Endothelial cell of umbilical vein (primary cell): ENCODE data around the gene OR2A25. TPM values are rescaled to one million over a fixed set of nuclear protein-coding genes. Genes with fewer than 3 reads are reported as not detected.

Experiments
- BruUV-seq: library from RNA; stranded (reverse); fragments of 400-500 nt; replicated peaks from 2 replicates; lab custom pipeline; 2021; lab: Mats Ljungman, UMichigan
- CTCF ChIA-PET: fragments of 300-600, 350-600 bp; sonication (Branson Sonifier 250); formaldehyde crosslinking; loops from one replicate; lab custom pipeline; 2021; ENCODE audit warnings: antibody characterized with exemption, inconsistent platforms; lab: Charles Lee
- POLR2A ChIA-PET: fragments of 300-600, 350-600 bp; sonication (Branson Sonifier 250); formaldehyde crosslinking; loops from one replicate; lab custom pipeline; 2021; ENCODE audit warnings: antibody characterized with exemption, inconsistent platforms; lab: Charles Lee
- DNase-seq: peaks from one replicate; pipeline ENCODE4 v3.0.0-alpha.2; 2011; ENCODE audit warnings: low read depth, low spot score
- FAIRE-seq: peaks from 2 replicates; lab custom pipeline; 2011; peaks lifted over from hg19 to GRCh38; lab: Jason Lieb, UNC
- H2AFZ ChIP-seq: 2 replicates; pipeline ENCODE4 v1.6.0; 2012; ENCODE audit warnings: low read depth, low read length, control low read depth, inconsistent platforms
- H3K27ac ChIP-seq: 2 replicates; pipeline ENCODE4 v1.5.1; 2011; ENCODE audit warnings: low read depth, mild to moderate bottlenecking, control low read depth, low read length, moderate library complexity; ENCODE audit not compliant: insufficient read depth
- H3K27me3 ChIP-seq, 2 experiments: 2 replicates each; pipeline versions ENCODE4 v1.6.0 to v1.6.1; 2011; ENCODE audit warnings: low read length in 2 of 2, mixed read lengths in 1 of 2; ENCODE audit not compliant: control insufficient read depth in 2 of 2, insufficient read depth in 2 of 2
- H3K36me3 ChIP-seq, 2 experiments: 2 replicates in 1 of 2; 3 replicates in 1 of 2; pipeline ENCODE4 v1.5.1; 2011; ENCODE audit warnings: low read length in 2 of 2, mild to moderate bottlenecking in 1 of 2, moderate library complexity in 1 of 2; ENCODE audit not compliant: control insufficient read depth in 2 of 2, insufficient read depth in 2 of 2; ENCODE audit errors: extremely low read depth in 1 of 2
- H3K4me1 ChIP-seq: 3 replicates; pipeline ENCODE4 v1.5.1; 2011; ENCODE audit warnings: mild to moderate bottlenecking, low read length; ENCODE audit not compliant: control insufficient read depth, insufficient read depth; ENCODE audit errors: extremely low read depth
- H3K4me2 ChIP-seq: 2 replicates; pipeline ENCODE4 v1.6.1; 2011; ENCODE audit warnings: low read length, control low read depth, mixed read lengths; ENCODE audit not compliant: insufficient read depth
- H3K4me3 ChIP-seq, 3 experiments: fragments of 200-600 bp in 1 of 3; sonication (generic), shearing (Covaris generic) in 1 of 3; replicated peaks in 1 of 3; 2 replicates each; pipeline ENCODE4 v1.5.1; 2011 to 2016; ENCODE audit warnings: control low read depth in 3 of 3, low read length in 3 of 3, mild to moderate bottlenecking in 2 of 3, inconsistent platforms in 1 of 3, low read depth in 1 of 3, moderate library complexity in 1 of 3; ENCODE audit not compliant: insufficient read depth in 1 of 3
- H3K79me2 ChIP-seq: 2 replicates; pipeline ENCODE4 v1.6.0; 2012; ENCODE audit warnings: low read length, inconsistent platforms; ENCODE audit not compliant: control insufficient read depth, insufficient read depth
- H3K9ac ChIP-seq: replicated peaks from 2 replicates; pipeline ENCODE3; 2011; ENCODE audit warnings: low read length, control low read depth; ENCODE audit not compliant: insufficient read depth; ENCODE audit errors: extremely low read depth
- H3K9me1 ChIP-seq: replicated peaks from 3 replicates; pipeline ENCODE4 v1.6.0; 2011; ENCODE audit warnings: mild to moderate bottlenecking, low read length; ENCODE audit not compliant: control insufficient read depth, insufficient read depth; ENCODE audit errors: extremely low read depth
- H3K9me3 ChIP-seq: replicated peaks from 2 replicates; pipeline ENCODE4 v1.5.1; 2012; ENCODE audit warnings: low read length, inconsistent platforms; ENCODE audit not compliant: control insufficient read depth, insufficient read depth
- H4K20me1 ChIP-seq: replicated peaks from 2 replicates; pipeline ENCODE3; 2011; ENCODE audit warnings: mild to moderate bottlenecking, low read length; ENCODE audit not compliant: control insufficient read depth, insufficient read depth; ENCODE audit errors: extremely low read depth
- EZH2 ChIP-seq: IDR thresholded peaks from 2 replicates; pipeline ENCODE4 v1.6.1; 2012; ENCODE audit warnings: borderline replicate concordance, low read depth, mild to moderate bottlenecking, moderate library complexity, low read length, inconsistent platforms; ENCODE audit not compliant: severe bottlenecking
- FOS ChIP-seq: IDR thresholded peaks from 2 replicates; pipeline ENCODE4 v1.6.1; 2011; ENCODE audit warnings: mild to moderate bottlenecking, low read length, moderate library complexity, borderline replicate concordance; ENCODE audit not compliant: insufficient read depth
- GATA2 ChIP-seq: IDR thresholded peaks from 2 replicates; pipeline ENCODE4 v1.7.0; 2011; ENCODE audit warnings: low read depth, mild to moderate bottlenecking, moderate library complexity, mixed read lengths, low read length; ENCODE audit not compliant: insufficient read length, insufficient read depth
- JUN ChIP-seq: IDR thresholded peaks from 2 replicates; pipeline ENCODE4 v1.6.1; 2011; ENCODE audit warnings: borderline replicate concordance, low read depth; ENCODE audit not compliant: insufficient read length, insufficient read depth
- MYC ChIP-seq: IDR thresholded peaks from one replicate; pipeline ENCODE4 v1.6.1; 2011; ENCODE audit warnings: mild to moderate bottlenecking, low read depth, low read length
- POLR2A ChIP-seq: IDR thresholded peaks from 2 replicates; pipeline ENCODE4 v1.6.1; 2012; ENCODE audit warnings: low read depth, mild to moderate bottlenecking, control low read depth, low read length
- POLR2AphosphoS5 ChIP-seq: IDR thresholded peaks from 2 replicates; pipeline ENCODE4 v1.6.1; 2012; ENCODE audit warnings: low read depth, mild to moderate bottlenecking, control low read depth, low read length, moderate library complexity; ENCODE audit not compliant: insufficient read depth
- dilution Hi-C: fragments of 300-500 bp; cut with MboI; formaldehyde crosslinking; loops from one replicate; pipeline ENCODE4 v1.15.0; 2019; ENCODE audit warnings: low sequenced_read_pairs; ENCODE audit not compliant: extremely low pct_ligation_motif_present
- intact Hi-C: fragments of 100-400 bp; cut with micrococcal nuclease; formaldehyde crosslinking; loops from one replicate; pipeline ENCODE4 v1.10.0; 2022
- polyA plus RNA-seq, 4 experiments: library from polyadenylated mRNA; depleted of rRNA in 3 of 4; stranded (reverse) in 3 of 4; unstranded in 1 of 4; fragments of >200 nt; gene quantifications; 2 replicates each; pipeline versions ENCODE4 v1.2.1 to v1.2.3, GENCODE V29; 2011 to 2012; ENCODE audit warnings: missing spikeins in 1 of 4
- total RNA-seq: library from RNA; stranded (reverse); gene quantifications from 2 replicates; pipeline ENCODE4 v1.2.3, GENCODE V29; 2021
- TF ChIP-seq, protein P1 (sequence below): IDR thresholded peaks from 2 replicates; pipeline ENCODE4 v1.6.1; 2011; ENCODE audit not compliant: insufficient read depth, insufficient read length
- TF ChIP-seq, protein P2 (sequence below), 2 donors: IDR thresholded peaks; 1 replicate in 1 of 2; 2 replicates in 1 of 2; pipeline ENCODE4 v1.5.1; 2011; ENCODE audit warnings: low read length in 2 of 2, mild to moderate bottlenecking in 2 of 2, moderate library complexity in 2 of 2, control low read depth in 1 of 2, inconsistent platforms in 1 of 2, low read depth in 1 of 2; ENCODE audit not compliant: insufficient read depth in 1 of 2; ENCODE audit errors: extremely low read depth in 1 of 2

The OR2A25 gene
- total and polyA plus RNA-seq, 2 donors (not counting 3 experiments of a cell fraction or from before 2014, with no cell fraction given), result not detected

DNA sequence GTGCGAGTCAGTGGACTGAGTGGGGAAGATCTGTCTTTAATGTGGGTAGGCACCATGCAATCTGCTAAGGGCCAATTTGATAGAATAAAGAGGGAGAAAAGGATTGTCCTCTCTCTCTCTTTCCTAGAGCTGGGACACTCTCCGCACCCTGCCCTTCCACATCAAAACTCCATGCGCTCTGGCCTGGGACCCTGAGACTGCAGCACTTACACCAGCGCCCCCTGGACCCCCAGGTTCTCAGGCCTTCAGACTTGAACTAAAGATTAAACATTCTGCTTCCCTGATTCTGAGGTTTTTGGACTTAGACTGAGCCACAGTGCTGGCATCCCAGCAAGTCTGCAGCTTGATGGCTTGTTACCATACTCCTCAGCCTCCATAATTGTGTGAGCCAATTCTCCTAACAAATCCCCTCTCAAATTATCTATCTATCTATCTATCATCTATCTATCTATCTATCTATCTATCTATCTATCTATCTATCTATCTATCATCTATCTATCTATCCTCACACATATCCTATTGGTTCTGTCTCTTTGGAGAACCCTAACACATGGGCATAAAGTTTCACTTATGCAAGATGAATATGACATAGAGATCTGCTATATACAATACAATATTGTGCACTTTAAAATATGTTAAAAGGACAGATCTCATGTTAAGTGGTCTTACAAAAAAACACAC lies 43.3 kb upstream of the OR2A25 start:
- BruUV-seq, result no TSS peak
- Histone ChIP-seq H3K4me3 (no peak overlapping the region), H3K4me2 (no peak overlapping the region), H3K9me1 (no peaks in the 10 kb centered on the region), H3K27ac (no peak overlapping the region), H3K9me3 (no peaks in the 10 kb centered on the region), H3K27me3 (no peaks in the 10 kb centered on the region), H3K9ac (no peak overlapping the region), H3K79me2 (no peaks in the 10 kb centered on the region), H3K36me3 (no peaks in the 10 kb centered on the region), H2AFZ (no peak overlapping the region), H4K20me1 (no peaks in the 10 kb centered on the region), H3K4me1 (no peaks in the 10 kb centered on the region)
- dilution Hi-C loops (no loop called here), intact Hi-C loops (loop anchor here (5.0 kb wide), 1 partner anchor 101 kb away; no protein-coding TSS in a partner anchor)
- DNase-seq, result no peak
- TF ChIP-seq FOS, result no peak
- no peak for TF ChIP-seq MYC
- no peak for TF ChIP-seq POLR2AphosphoS5
- TF ChIP-seq, protein P1, sequence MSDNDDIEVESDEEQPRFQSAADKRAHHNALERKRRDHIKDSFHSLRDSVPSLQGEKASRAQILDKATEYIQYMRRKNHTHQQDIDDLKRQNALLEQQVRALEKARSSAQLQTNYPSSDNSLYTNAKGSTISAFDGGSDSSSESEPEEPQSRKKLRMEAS, result no peak
- TF ChIP-seq EZH2, result no peak
- TF ChIP-seq, protein P2, sequence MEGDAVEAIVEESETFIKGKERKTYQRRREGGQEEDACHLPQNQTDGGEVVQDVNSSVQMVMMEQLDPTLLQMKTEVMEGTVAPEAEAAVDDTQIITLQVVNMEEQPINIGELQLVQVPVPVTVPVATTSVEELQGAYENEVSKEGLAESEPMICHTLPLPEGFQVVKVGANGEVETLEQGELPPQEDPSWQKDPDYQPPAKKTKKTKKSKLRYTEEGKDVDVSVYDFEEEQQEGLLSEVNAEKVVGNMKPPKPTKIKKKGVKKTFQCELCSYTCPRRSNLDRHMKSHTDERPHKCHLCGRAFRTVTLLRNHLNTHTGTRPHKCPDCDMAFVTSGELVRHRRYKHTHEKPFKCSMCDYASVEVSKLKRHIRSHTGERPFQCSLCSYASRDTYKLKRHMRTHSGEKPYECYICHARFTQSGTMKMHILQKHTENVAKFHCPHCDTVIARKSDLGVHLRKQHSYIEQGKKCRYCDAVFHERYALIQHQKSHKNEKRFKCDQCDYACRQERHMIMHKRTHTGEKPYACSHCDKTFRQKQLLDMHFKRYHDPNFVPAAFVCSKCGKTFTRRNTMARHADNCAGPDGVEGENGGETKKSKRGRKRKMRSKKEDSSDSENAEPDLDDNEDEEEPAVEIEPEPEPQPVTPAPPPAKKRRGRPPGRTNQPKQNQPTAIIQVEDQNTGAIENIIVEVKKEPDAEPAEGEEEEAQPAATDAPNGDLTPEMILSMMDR (IDR thresholded peaks at IDR 0.05; ENCODE audit: extremely low read depth in 1 of 2, insufficient read depth in 1 of 2, low read depth in 1 of 2, low read length in 2 of 2), result no peak
- no peak for TF ChIP-seq POLR2A
- TF ChIP-seq JUN, result no peak
- no peak for TF ChIP-seq GATA2
- POLR2A ChIA-PET, result no interaction called here
- no peak for FAIRE-seq
- CTCF ChIA-PET, result interaction anchor here (0.7 to 4.6 kb wide), 6 partner anchors 52 to 289 kb away, joined by 3 to 39 read pairs (median 3); partner anchors contain the start of gene TCAF1
